MM.1S (cell line): Measurements from ENCODE around the gene SERTAD2.
A peak's percentile ranks its signal among the peaks of the same experiment; 100 is the strongest.

Experiments
- DNase-seq: peaks from one replicate; pipeline ENCODE4 v3.0.0-alpha.2; 2015
- H2AFZ ChIP-seq: fragments of 300-600 bp; sonication (generic); 2 replicates; pipeline ENCODE4 v1.6.0; 2016; ENCODE audit warnings: antibody characterized with exemption, low read length
- H3F3A ChIP-seq: fragments of 300-600 bp; sonication (generic); 2 replicates; pipeline ENCODE4 v1.6.1; 2016; ENCODE audit warnings: mild to moderate bottlenecking, antibody characterized with exemption, low read length, moderate library complexity, mixed read lengths; ENCODE audit not compliant: insufficient read depth
- H3K27ac ChIP-seq: fragments of 300-600 bp; sonication (generic); 2 replicates; pipeline ENCODE4 v1.5.1; 2016; ENCODE audit warnings: mild to moderate bottlenecking, low read length
- H3K27me3 ChIP-seq: fragments of 300-600 bp; sonication (generic); replicated peaks from 2 replicates; pipeline ENCODE4 v1.6.0; 2016; ENCODE audit warnings: low read length; ENCODE audit not compliant: insufficient read depth
- H3K36me3 ChIP-seq: fragments of 300-600 bp; sonication (generic); replicated peaks from 2 replicates; pipeline ENCODE4 v1.6.1; 2016; ENCODE audit warnings: mild to moderate bottlenecking, low read length, mixed read lengths; ENCODE audit not compliant: insufficient read depth
- H3K4me1 ChIP-seq: fragments of 300-600 bp; sonication (generic); 2 replicates; pipeline ENCODE4 v1.6.1; 2016; ENCODE audit warnings: low read length, mixed read lengths
- H3K4me2 ChIP-seq: fragments of 300-600 bp; sonication (generic); 2 replicates; pipeline ENCODE4 v1.6.0; 2016; ENCODE audit warnings: low read depth, low read length
- H3K4me3 ChIP-seq: fragments of 300-600 bp; sonication (generic); 2 replicates; pipeline ENCODE4 v1.5.1; 2016; ENCODE audit warnings: low read length, mixed read lengths
- H3K79me2 ChIP-seq: fragments of 300-600 bp; sonication (generic); 2 replicates; pipeline ENCODE4 v1.6.1; 2016; ENCODE audit warnings: mixed run types, low read length, mixed read lengths
- H3K9ac ChIP-seq: fragments of 300-600 bp; sonication (generic); 2 replicates; pipeline ENCODE4 v1.6.1; 2016; ENCODE audit warnings: low read length, mixed read lengths
- H3K9me2 ChIP-seq: fragments of 300-600 bp; sonication (generic); replicated peaks from 2 replicates; pipeline ENCODE4 v1.6.1; 2016; ENCODE audit warnings: mild to moderate bottlenecking, low read length, mixed read lengths; ENCODE audit not compliant: insufficient read depth
- H3K9me3 ChIP-seq: fragments of 300-600 bp; sonication (generic); replicated peaks from 2 replicates; pipeline ENCODE4 v1.6.1; 2016; ENCODE audit warnings: mild to moderate bottlenecking, low read length, mixed read lengths; ENCODE audit not compliant: insufficient read depth
- H4K20me1 ChIP-seq: fragments of 300-600 bp; sonication (generic); 2 replicates; pipeline ENCODE4 v1.6.1; 2016; ENCODE audit warnings: mild to moderate bottlenecking, low read length, moderate library complexity, mixed read lengths; ENCODE audit not compliant: insufficient read depth
- CTCF ChIP-seq: fragments of 300-600 bp; sonication (generic); IDR thresholded peaks from 2 replicates; pipeline ENCODE4 v1.5.1; 2016; ENCODE audit warnings: antibody characterized with exemption, low read length, mixed read lengths
- EZH2 ChIP-seq: fragments of 300-600 bp; sonication (generic); optimal IDR thresholded peaks from 2 replicates; pipeline ENCODE3; 2017; ENCODE audit warnings: low read depth, mild to moderate bottlenecking, antibody characterized with exemption, low read length, mixed read lengths
- EZH2phosphoT487 ChIP-seq: fragments of 300-600 bp; sonication (generic); IDR thresholded peaks from 2 replicates; pipeline ENCODE4 v1.6.1; 2018; ENCODE audit warnings: antibody characterized with exemption, low read length

SERTAD2 gene

GRCh38 chr2:64659252-64659651, 5.5 kb upstream of the SERTAD2 start:
- no peak for DNase-seq
- Histone ChIP-seq H2AFZ (no peak overlapping the region), H4K20me1 (no peaks in the 10 kb centered on the region), H3K4me2 (no peak overlapping the region), H3K4me3 (no peak overlapping the region), H3K9me2 (no peaks in the 10 kb centered on the region), H3K27me3 (no peaks in the 10 kb centered on the region), H3K79me2 (peaks cover 8% of the 10 kb centered on the region), H3K9me3 (no peaks in the 10 kb centered on the region), H3K27ac (no peak overlapping the region), H3F3A (peaks cover 24% of the 10 kb centered on the region), H3K4me1 (peaks cover 39% of the 10 kb centered on the region), H3K36me3 (no peaks in the 10 kb centered on the region), H3K9ac (no peak overlapping the region)
- no peak for TF ChIP-seq EZH2phosphoT487
- no peak for TF ChIP-seq CTCF
- TF ChIP-seq EZH2 = no peak

- peaks cover 8% of the 10 kb centered on the region for H3K79me2 ChIP-seq
Observed at GRCh38 chr2:64658269-64658668, 4.6 kb upstream of the SERTAD2 start.

DNA sequence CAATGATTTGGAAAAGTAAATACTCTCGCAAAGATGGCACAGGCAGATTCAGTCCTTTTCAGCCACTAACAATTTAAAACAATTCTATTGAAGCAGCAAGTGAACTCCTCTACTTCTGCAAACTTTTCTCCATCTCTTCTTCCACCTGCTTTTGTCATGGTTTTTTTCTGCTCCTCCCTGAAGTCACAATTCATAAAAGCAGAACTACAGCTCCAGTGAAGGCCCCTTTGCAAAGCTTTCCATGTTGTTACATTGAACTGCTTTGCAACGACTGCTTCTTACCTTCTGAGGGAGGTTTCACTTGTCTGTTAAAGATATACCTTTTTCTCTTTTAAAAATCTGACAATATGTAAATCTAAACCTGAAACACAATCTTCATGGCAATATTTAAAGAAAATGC, 3.7 kb upstream of the SERTAD2 start:
- Histone ChIP-seq H3K79me2 (peaks cover 12% of the 10 kb centered on the region), H3K27me3 (no peaks in the 10 kb centered on the region), H4K20me1 (no peaks in the 10 kb centered on the region), H3K4me1 (peaks cover 39% of the 10 kb centered on the region), H3K9me3 (no peaks in the 10 kb centered on the region), H3K4me2 (no peak overlapping the region), H3K9me2 (no peaks in the 10 kb centered on the region), H2AFZ (no peak overlapping the region), H3F3A (peaks cover 38% of the 10 kb centered on the region), H3K4me3 (no peak overlapping the region), H3K36me3 (no peaks in the 10 kb centered on the region), H3K9ac (no peak overlapping the region), H3K27ac (no peak overlapping the region)
- TF ChIP-seq CTCF (no peak), EZH2 (no peak), EZH2phosphoT487 (no peak)
- DNase-seq = peak; percentile 1

More at GRCh38 chr2:64658269-64658668, 4.6 kb upstream of the SERTAD2 start:
- DNase-seq = no peak
- Histone ChIP-seq H4K20me1 (no peaks in the 10 kb centered on the region), H3K9me2 (no peaks in the 10 kb centered on the region), H3K9ac (no peak overlapping the region), H3K27ac (no peak overlapping the region), H3F3A (peaks cover 29% of the 10 kb centered on the region), H3K9me3 (no peaks in the 10 kb centered on the region), H2AFZ (no peak overlapping the region), H3K4me1 (peaks cover 39% of the 10 kb centered on the region), H3K4me3 (no peak overlapping the region), H3K4me2 (no peak overlapping the region), H3K36me3 (no peaks in the 10 kb centered on the region), H3K27me3 (no peaks in the 10 kb centered on the region)
- TF ChIP-seq EZH2 = no peak
- TF ChIP-seq EZH2phosphoT487 = no peak
- no peak for TF ChIP-seq CTCF
